Panc1 (cell line): Measurements from ENCODE around the gene CCDC6. TPM values are rescaled to one million over a fixed set of nuclear protein-coding genes. Genes with fewer than 3 reads are reported as not detected.

Experiments used
- ATAC-seq: fragments of 200-7000 bp; cut with Tn5 transposase; 2 replicates; pipeline ENCODE4 v1.9.1; 2020; ENCODE audit warnings: mild to moderate bottlenecking, moderate library complexity
- BruUV-seq: library from RNA; stranded (reverse); fragments of 400-500 nt; replicated peaks from 2 replicates; lab custom pipeline; 2021; lab: Mats Ljungman, UMichigan
- CTCF ChIA-PET: fragments of 300-600 bp; sonication (Branson Sonifier 250); formaldehyde crosslinking; loops from one replicate; lab custom pipeline; 2022; ENCODE audit warnings: antibody characterized with exemption; lab: Charles Lee
- POLR2A ChIA-PET: fragments of 300-600 bp; sonication (Branson Sonifier 250); formaldehyde crosslinking; loops from one replicate; lab custom pipeline; 2022; ENCODE audit warnings: antibody characterized with exemption; lab: Charles Lee
- DNase-seq: peaks from one replicate; pipeline ENCODE4 v3.0.0-alpha.2; 2010; ENCODE audit warnings: low read depth, low spot score
- H3K27ac ChIP-seq: 2 replicates; pipeline ENCODE4 v1.5.1; 2011; ENCODE audit warnings: mild to moderate bottlenecking, low read length, inconsistent platforms
- H3K27me3 ChIP-seq: fragments of 200-500 bp; sonication (Bioruptor generic); 2 replicates; pipeline ENCODE4 v1.6.0; 2014; ENCODE audit warnings: low read length, inconsistent platforms; ENCODE audit not compliant: control insufficient read depth, insufficient read depth
- H3K36me3 ChIP-seq: fragments of 200-500 bp; sonication (Bioruptor generic); 2 replicates; pipeline ENCODE4 v1.5.1; 2014; ENCODE audit warnings: inconsistent platforms, mild to moderate bottlenecking, low read length, moderate library complexity; ENCODE audit not compliant: control insufficient read depth, insufficient read depth
- H3K4me1 ChIP-seq: 2 replicates; pipeline ENCODE4 v1.5.1; 2011; ENCODE audit warnings: inconsistent platforms, mild to moderate bottlenecking, low read length, moderate library complexity; ENCODE audit not compliant: control insufficient read depth, insufficient read depth
- H3K4me3 ChIP-seq, 2 experiments: 2 replicates each; pipeline ENCODE4 v1.5.1; 2011 to 2012; ENCODE audit warnings: low read depth in 2 of 2, low read length in 2 of 2, mild to moderate bottlenecking in 2 of 2, inconsistent platforms in 1 of 2, moderate library complexity in 1 of 2
- H3K9me3 ChIP-seq: fragments of 200-500 bp; sonication (Bioruptor generic); 2 replicates; pipeline ENCODE4 v1.5.1; 2014; ENCODE audit warnings: low read depth, mild to moderate bottlenecking, inconsistent platforms, low read length, moderate library complexity; ENCODE audit not compliant: control insufficient read depth, insufficient read depth
- CTCF ChIP-seq: fragments of 450-650 bp; IDR thresholded peaks from 2 replicates; pipeline ENCODE4 v1.5.1; 2017; ENCODE audit warnings: mild to moderate bottlenecking
- POLR2AphosphoS5 ChIP-seq: IDR thresholded peaks from 2 replicates; pipeline ENCODE4 v1.6.1; 2012; ENCODE audit warnings: mild to moderate bottlenecking, low read depth, low read length, moderate library complexity
- REST ChIP-seq, 2 experiments: IDR thresholded peaks; 2 replicates each; pipeline ENCODE4 v1.6.1; 2011 to 2012; ENCODE audit warnings: low read depth in 2 of 2, control low read depth in 1 of 2, low read length in 1 of 2, mild to moderate bottlenecking in 1 of 2, moderate library complexity in 1 of 2; ENCODE audit not compliant: insufficient read depth in 1 of 2
- SIN3A ChIP-seq: IDR thresholded peaks from 2 replicates; pipeline ENCODE4 v1.6.1; 2012; ENCODE audit warnings: low read depth, mild to moderate bottlenecking, low read length, moderate library complexity, borderline replicate concordance; ENCODE audit not compliant: insufficient read depth
- TCF7L2 ChIP-seq: IDR thresholded peaks from 2 replicates; pipeline ENCODE4 v1.6.1; 2011; ENCODE audit warnings: mild to moderate bottlenecking, low read depth, low read length, inconsistent platforms
- in situ Hi-C: cut with HindIII; loops from 2 replicates; pipeline ENCODE4 v1.10.0; 2016; ENCODE audit warnings: low sequenced_read_pairs, low pct_unique_long_range_greater_than_20kb
- intact Hi-C: fragments of 100-400 bp; cut with micrococcal nuclease; formaldehyde crosslinking; loops from one replicate; pipeline ENCODE4 v1.10.0; 2022; ENCODE audit not compliant: unreplicated experiment
- total RNA-seq: library from RNA; stranded (reverse); gene quantifications from one replicate; pipeline ENCODE4 v1.2.1, GENCODE V29; 2021; ENCODE audit not compliant: unreplicated experiment

Gene CCDC6
- total RNA-seq, 1 experiment from 2014 or later, result 48.7 TPM

GRCh38 chr10:59892697-59893096 lies 13.7 kb downstream of the CCDC6 start:
- DNase-seq (no peak), ATAC-seq (no peak)
- Histone ChIP-seq H3K27me3 (no peaks in the 10 kb centered on the region), H3K4me1 (peaks cover 10% of the 10 kb centered on the region), H3K4me3 (no peak overlapping the region), H3K9me3 (no peaks in the 10 kb centered on the region), H3K27ac (no peak overlapping the region), H3K36me3 (no peaks in the 10 kb centered on the region)
- intact Hi-C loops (no loop called here), in situ Hi-C loops (no loop called here)
- POLR2A ChIA-PET, result no interaction called here
- CTCF ChIA-PET, result no interaction called here
- BruUV-seq, result no TSS peak
- TF ChIP-seq REST (IDR thresholded peaks at IDR 0.05; ENCODE audit: insufficient read depth in 1 of 2, low read depth in 2 of 2, low read length in 1 of 2), result no peak
- no peak for TF ChIP-seq SIN3A
- no peak for TF ChIP-seq POLR2AphosphoS5
- TF ChIP-seq TCF7L2, result no peak
- no peak for TF ChIP-seq CTCF

GRCh38 chr10:59891936-59892335 lies 14.4 kb downstream of the CCDC6 start:
- intact Hi-C loops (no loop called here), in situ Hi-C loops (no loop called here)
- H3K36me3 ChIP-seq, result no peaks in the 10 kb centered on the region
- BruUV-seq, result no TSS peak
- POLR2A ChIA-PET, result no interaction called here
- TF ChIP-seq REST (IDR thresholded peaks at IDR 0.05; ENCODE audit: insufficient read depth in 1 of 2, low read depth in 2 of 2, low read length in 1 of 2) (no peak), CTCF (no peak), POLR2AphosphoS5 (no peak), TCF7L2 (no peak), SIN3A (no peak)
- no peaks in the 10 kb centered on the region for H3K27me3 ChIP-seq
- H3K4me3 ChIP-seq, result no peak overlapping the region
- no peaks in the 10 kb centered on the region for H3K9me3 ChIP-seq
- CTCF ChIA-PET, result no interaction called here
- no peak overlapping the region for H3K27ac ChIP-seq
- no peak for ATAC-seq
- peaks cover 10% of the 10 kb centered on the region for H3K4me1 ChIP-seq
- no peak for DNase-seq
